GM21528 (cell line): ENCODE measurements around the gene RNGTT.
"Not testable (repeated sequence)": the region's sequence is repeated elsewhere in the genome, so short reads cannot be mapped to it uniquely, and the experiment has no call there.

Source experiments
- ATAC-seq: cut with Tn5 transposase; IDR thresholded peaks from one replicate; pipeline ENCODE4 v1.9.1; 2021; ENCODE audit warnings: mild to moderate bottlenecking, moderate library complexity; ENCODE audit not compliant: unreplicated experiment, low FRiP score

RNGTT gene

GRCh38 chr6:88825856-88826255, 137.6 kb downstream of the RNGTT start:
- no peak for ATAC-seq

- ATAC-seq, result no peak
Observed at GRCh38 chr6:88823998-88824397, 139.4 kb downstream of the RNGTT start.

GRCh38 chr6:88815491-88815890, 147.9 kb downstream of the RNGTT start:
- no peak for ATAC-seq

- no peak for ATAC-seq
Observed at GRCh38 chr6:88814909-88815308, 148.5 kb downstream of the RNGTT start.

GRCh38 chr6:88813045-88813444, 150.4 kb downstream of the RNGTT start:
- no peak for ATAC-seq

- no peak for ATAC-seq
Observed at GRCh38 chr6:88810701-88811100, 152.7 kb downstream of the RNGTT start.

GRCh38 chr6:88810089-88810488, 153.3 kb downstream of the RNGTT start:
- ATAC-seq, result no peak

GRCh38 chr6:88808381-88808780, 155.0 kb downstream of the RNGTT start:
- no peak for ATAC-seq

GRCh38 chr6:88807622-88808021, 155.8 kb downstream of the RNGTT start:
- no peak for ATAC-seq

GRCh38 chr6:88806728-88807127, 156.7 kb downstream of the RNGTT start:
- ATAC-seq, result no peak

- no peak for ATAC-seq
Observed at GRCh38 chr6:88804701-88805100, 158.7 kb downstream of the RNGTT start.

- ATAC-seq, result no peak
Observed at GRCh38 chr6:88785478-88785877, 177.9 kb downstream of the RNGTT start.

- ATAC-seq, result peak; percentile 85
Observed at GRCh38 chr6:88780714-88781389, 182.6 kb downstream of the RNGTT start.

GRCh38 chr6:88775866-88776571, 187.4 kb downstream of the RNGTT start:
- no peak for ATAC-seq

GRCh38 chr6:88768114-88768513, 195.3 kb downstream of the RNGTT start:
- ATAC-seq, result not testable (repeated sequence)

- ATAC-seq, result no peak
Observed at GRCh38 chr6:88764081-88764480, 199.3 kb downstream of the RNGTT start.

GRCh38 chr6:88763160-88763559, 200.3 kb downstream of the RNGTT start:
- no peak for ATAC-seq

- peak; percentile 58 for ATAC-seq
Observed at GRCh38 chr6:88761237-88762031, 202.0 kb downstream of the RNGTT start.

GRCh38 chr6:88760091-88760490, 203.3 kb downstream of the RNGTT start:
- ATAC-seq, result no peak

- no peak for ATAC-seq
Observed at GRCh38 chr6:88750936-88751335, 212.5 kb downstream of the RNGTT start.

- no peak for ATAC-seq
Observed at GRCh38 chr6:88749849-88750248, 213.6 kb downstream of the RNGTT start.
